SK-N-SH treated with all-trans-retinoic acid at 6 μM for 48 hours (cell line): ENCODE data around the gene ATP5F1E.

Experiments used
- ATAC-seq: fragments of 200-7000 bp; cut with Tn5 transposase; 3 replicates; pipeline ENCODE4 v1.9.1; 2020; ENCODE audit warnings: mild to moderate bottlenecking, moderate library complexity
- ARNTL ChIP-seq: fragments of 450-650 bp; formaldehyde crosslinking; IDR thresholded peaks from 2 replicates; pipeline ENCODE4 v1.5.0; 2020; ENCODE audit warnings: low read depth, mild to moderate bottlenecking, moderate library complexity, borderline replicate concordance
- BACH2 ChIP-seq: fragments of 250-450 bp; sonication (Bioruptor Pico); IDR thresholded peaks from 2 replicates; pipeline ENCODE4 v1.9.0; 2021; ENCODE audit warnings: mild to moderate bottlenecking, borderline replicate concordance
- CREB5 ChIP-seq: fragments of 250-450 bp; sonication (Bioruptor Pico); IDR thresholded peaks from 2 replicates; pipeline ENCODE4 v1.5.1; 2020; ENCODE audit warnings: low read depth, mild to moderate bottlenecking, moderate library complexity
- CSDC2 ChIP-seq: fragments of 250-450 bp; sonication (Bioruptor Pico); IDR thresholded peaks from 2 replicates; pipeline ENCODE4 v1.5.0; 2020; ENCODE audit warnings: mild to moderate bottlenecking, moderate library complexity
- CSRNP3 ChIP-seq: fragments of 250-450 bp; sonication (Bioruptor Pico); IDR thresholded peaks from 2 replicates; pipeline ENCODE4 v1.5.1; 2021; ENCODE audit warnings: mild to moderate bottlenecking, moderate library complexity
- ESRRG ChIP-seq: fragments of 250-450 bp; sonication (Bioruptor Pico); IDR thresholded peaks from 2 replicates; pipeline ENCODE4 v1.6.1; 2021; ENCODE audit warnings: mild to moderate bottlenecking
- GLIS3 ChIP-seq: fragments of 250-450 bp; sonication (Bioruptor Pico); IDR thresholded peaks from 2 replicates; pipeline ENCODE4 v1.5.0; 2020; ENCODE audit warnings: mild to moderate bottlenecking, moderate library complexity
- ISL1 ChIP-seq: fragments of 250-450 bp; sonication (Bioruptor Pico); IDR thresholded peaks from 2 replicates; pipeline ENCODE4 v2.1.2; 2022; ENCODE audit warnings: mild to moderate bottlenecking, moderate library complexity
- OSR1 ChIP-seq: fragments of 250-450 bp; sonication (Bioruptor Pico); IDR thresholded peaks from 2 replicates; pipeline ENCODE4 v1.8.0; 2022; ENCODE audit warnings: moderate library complexity, mild to moderate bottlenecking, inconsistent platforms
- PATZ1 ChIP-seq: fragments of 250-450 bp; sonication (Bioruptor Pico); IDR thresholded peaks from 2 replicates; pipeline ENCODE4 v1.8.0; 2020; ENCODE audit warnings: mild to moderate bottlenecking, moderate library complexity, borderline replicate concordance
- POU6F1 ChIP-seq: fragments of 250-450 bp; sonication (Bioruptor Pico); IDR thresholded peaks from 2 replicates; pipeline ENCODE4 v1.8.0; 2021; ENCODE audit warnings: low read depth, mild to moderate bottlenecking, moderate library complexity, borderline replicate concordance
- SNAI2 ChIP-seq: fragments of 250-450 bp; sonication (Bioruptor Pico); IDR thresholded peaks from 2 replicates; pipeline ENCODE4 v1.5.0; 2020; ENCODE audit warnings: mild to moderate bottlenecking, moderate library complexity
- TCF4 ChIP-seq: fragments of 250-450 bp; sonication (Bioruptor Pico); IDR thresholded peaks from 2 replicates; pipeline ENCODE4 v1.8.0; 2021; ENCODE audit warnings: mild to moderate bottlenecking, moderate library complexity, borderline replicate concordance
- TOX ChIP-seq: fragments of 250-450 bp; sonication (Bioruptor Pico); IDR thresholded peaks from 2 replicates; pipeline ENCODE4 v1.8.0; 2021; ENCODE audit warnings: mild to moderate bottlenecking, moderate library complexity, borderline replicate concordance
- TSHZ2 ChIP-seq: fragments of 250-450 bp; sonication (Bioruptor Pico); IDR thresholded peaks from 2 replicates; pipeline ENCODE4 v1.5.0; 2020; ENCODE audit warnings: mild to moderate bottlenecking, moderate library complexity
- ZC3H10 ChIP-seq: fragments of 250-450 bp; sonication (Bioruptor Pico); IDR thresholded peaks from 2 replicates; pipeline ENCODE4 v1.5.1; 2021; ENCODE audit warnings: mild to moderate bottlenecking, moderate library complexity
- ZFP3 ChIP-seq: fragments of 250-450 bp; sonication (Bioruptor Pico); IDR thresholded peaks from 2 replicates; pipeline ENCODE4 v1.5.0; 2020; ENCODE audit warnings: mild to moderate bottlenecking, moderate library complexity
- ZFP30 ChIP-seq: fragments of 450-650 bp; formaldehyde crosslinking; IDR thresholded peaks from 2 replicates; pipeline ENCODE4 v1.5.0; 2022; ENCODE audit warnings: mild to moderate bottlenecking, moderate library complexity
- ZNF565 ChIP-seq: fragments of 450-650 bp; formaldehyde crosslinking; conservative IDR thresholded peaks from 2 replicates; pipeline ENCODE4 v1.5.0; 2020; ENCODE audit warnings: low read depth, mild to moderate bottlenecking, moderate library complexity
- ZNF70 ChIP-seq: fragments of 450-650 bp; formaldehyde crosslinking; IDR thresholded peaks from 2 replicates; pipeline ENCODE4 v1.5.0; 2020; ENCODE audit warnings: mild to moderate bottlenecking, moderate library complexity
- ZNF8 ChIP-seq: fragments of 450-650 bp; formaldehyde crosslinking; IDR thresholded peaks from 2 replicates; pipeline ENCODE4 v1.5.0; 2020; ENCODE audit warnings: mild to moderate bottlenecking, moderate library complexity

Gene ATP5F1E

GRCh38 chr20:59033093-59033492, 958 bp upstream of the ATP5F1E start:
- TF ChIP-seq TOX, result no peak
- no peak for TF ChIP-seq CREB5 (CRISPR knock-in tag)
- no peak for TF ChIP-seq TCF4
- TF ChIP-seq ZNF565 (CRISPR knock-in tag), result no peak
- no peak for TF ChIP-seq ZNF8 (CRISPR knock-in tag)
- no peak for TF ChIP-seq CSRNP3
- TF ChIP-seq ZFP30 (CRISPR knock-in tag), result no peak
- no peak for TF ChIP-seq ZNF70 (CRISPR knock-in tag)
- TF ChIP-seq ZC3H10 (CRISPR knock-in tag), result no peak
- no peak for ATAC-seq

GRCh38 chr20:59032713-59033059, 551 bp upstream of the ATP5F1E start:
- no peak for TF ChIP-seq ZFP30 (CRISPR knock-in tag)
- no peak for TF ChIP-seq ZFP3 (CRISPR knock-in tag)
- TF ChIP-seq ZNF565 (CRISPR knock-in tag), result no peak
- no peak for TF ChIP-seq ZC3H10 (CRISPR knock-in tag)
- no peak for TF ChIP-seq OSR1 (CRISPR knock-in tag)
- TF ChIP-seq ISL1 (CRISPR knock-in tag), result no peak
- TF ChIP-seq POU6F1 (CRISPR knock-in tag), result no peak
- TF ChIP-seq GLIS3 (CRISPR knock-in tag), result no peak
- TF ChIP-seq PATZ1 (CRISPR knock-in tag), result no peak
- TF ChIP-seq CREB5 (CRISPR knock-in tag), result no peak
- TF ChIP-seq ARNTL, result no peak
- TF ChIP-seq SNAI2 (CRISPR knock-in tag), result no peak
- no peak for TF ChIP-seq TCF4
- no peak for TF ChIP-seq CSDC2 (CRISPR knock-in tag)
- TF ChIP-seq ESRRG (CRISPR knock-in tag), result no peak
- peak; percentile 68 for ATAC-seq

GRCh38 chr20:59031564-59032022, 542 bp downstream of the ATP5F1E start:
- no peak for ATAC-seq

More at GRCh38 chr20:59031564-59032022, 542 bp downstream of the ATP5F1E start:
- TF ChIP-seq ZFP30 (CRISPR knock-in tag), result no peak
- no peak for TF ChIP-seq TSHZ2
- no peak for TF ChIP-seq ZNF70 (CRISPR knock-in tag)
- TF ChIP-seq BACH2, result no peak
- no peak for TF ChIP-seq OSR1 (CRISPR knock-in tag)
- no peak for TF ChIP-seq ARNTL
- TF ChIP-seq PATZ1 (CRISPR knock-in tag), result no peak
- TF ChIP-seq GLIS3 (CRISPR knock-in tag), result no peak
- TF ChIP-seq ISL1 (CRISPR knock-in tag), result no peak
- TF ChIP-seq, all 23 proteins: peak for 0
